CD4-positive, alpha-beta T cell treated with Interleukin-10 for 1 hour (primary cell): ENCODE results near the gene PCDH9.

Experiments used
- DNase-seq: peaks from one replicate; pipeline ENCODE4 v3.0.0-alpha.2; 2020

Gene PCDH9

GRCh38 chr13:66551128-66551527, 679.0 kb downstream of the PCDH9 start:
- DNase-seq = no peak

GRCh38 chr13:66547685-66548084, 682.5 kb downstream of the PCDH9 start:
- no peak for DNase-seq

GRCh38 chr13:66546534-66547379, 683.4 kb downstream of the PCDH9 start:
- DNase-seq = no peak

DNA sequence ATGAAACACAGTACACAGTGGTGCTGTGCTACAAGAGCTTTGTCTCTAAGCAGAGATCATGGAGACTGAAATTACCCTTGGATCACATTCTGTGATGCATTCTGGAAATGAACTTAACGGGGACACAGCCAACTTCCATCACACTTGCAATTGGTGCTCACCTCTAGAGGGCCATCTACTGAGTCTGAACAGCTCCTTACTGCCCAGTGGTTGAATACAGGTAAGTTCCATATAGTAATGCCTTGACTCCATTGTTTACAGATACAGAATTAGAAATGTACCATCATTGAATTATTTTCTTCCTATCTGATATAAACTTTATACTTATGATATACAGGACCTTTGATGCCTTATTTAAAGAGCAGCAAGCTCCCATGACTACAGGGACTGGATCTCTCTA, 686.4 kb downstream of the PCDH9 start:
- DNase-seq = no peak

- DNase-seq = no peak
Measured at GRCh38 chr13:66537417-66537816, 692.7 kb downstream of the PCDH9 start.

GRCh38 chr13:66536746-66537145, 693.4 kb downstream of the PCDH9 start:
- no peak for DNase-seq

- no peak for DNase-seq
Measured at GRCh38 chr13:66534561-66534960, 695.6 kb downstream of the PCDH9 start.

- DNase-seq = no peak
Measured at GRCh38 chr13:66532845-66533244, 697.3 kb downstream of the PCDH9 start.

DNA sequence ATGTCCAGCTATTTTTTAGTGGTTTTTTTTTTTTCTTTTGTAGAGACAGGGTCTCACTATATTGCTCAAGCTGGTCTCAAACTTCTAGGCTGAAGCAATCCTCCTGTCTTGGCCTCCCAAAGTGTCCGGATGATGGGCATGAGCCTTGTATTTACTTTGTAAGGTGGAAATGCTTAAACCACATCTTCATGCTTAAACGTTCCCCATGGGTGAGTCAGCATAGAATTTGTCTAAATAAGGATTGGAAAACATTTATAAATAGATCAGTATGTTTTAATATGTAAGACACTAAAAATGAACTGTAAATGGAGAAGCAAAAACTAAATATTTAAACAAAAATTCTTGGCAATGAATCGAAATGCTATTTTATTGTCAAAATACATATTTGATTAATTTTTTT, 698.0 kb downstream of the PCDH9 start:
- DNase-seq = no peak

- no peak for DNase-seq
Measured at GRCh38 chr13:66530686-66531085, 699.5 kb downstream of the PCDH9 start.

GRCh38 chr13:66530158-66530557, 700.0 kb downstream of the PCDH9 start:
- no peak for DNase-seq

GRCh38 chr13:66528944-66529576, 701.1 kb downstream of the PCDH9 start:
- no peak for DNase-seq

DNA sequence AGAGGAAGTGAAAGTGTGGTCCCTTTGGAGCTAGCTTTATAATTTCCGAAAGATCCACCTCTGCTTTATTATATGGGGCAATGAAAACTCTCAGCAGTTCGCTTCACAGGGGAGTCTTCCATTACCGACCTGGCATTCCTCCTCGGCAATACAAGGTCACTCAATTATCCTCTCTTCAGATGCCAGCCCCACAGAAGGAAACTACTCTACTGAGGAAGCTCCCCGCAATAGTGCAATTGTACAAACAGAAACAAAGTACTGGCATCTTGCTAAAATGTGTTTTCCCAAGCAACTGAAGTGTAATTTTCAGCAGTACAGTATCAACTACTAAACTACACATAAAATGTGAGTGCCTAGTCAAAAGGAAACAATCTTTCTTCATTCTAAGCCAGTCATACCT, 702.0 kb downstream of the PCDH9 start:
- no peak for DNase-seq

- DNase-seq = no peak
Measured at GRCh38 chr13:66520511-66521355, 709.4 kb downstream of the PCDH9 start.

DNA sequence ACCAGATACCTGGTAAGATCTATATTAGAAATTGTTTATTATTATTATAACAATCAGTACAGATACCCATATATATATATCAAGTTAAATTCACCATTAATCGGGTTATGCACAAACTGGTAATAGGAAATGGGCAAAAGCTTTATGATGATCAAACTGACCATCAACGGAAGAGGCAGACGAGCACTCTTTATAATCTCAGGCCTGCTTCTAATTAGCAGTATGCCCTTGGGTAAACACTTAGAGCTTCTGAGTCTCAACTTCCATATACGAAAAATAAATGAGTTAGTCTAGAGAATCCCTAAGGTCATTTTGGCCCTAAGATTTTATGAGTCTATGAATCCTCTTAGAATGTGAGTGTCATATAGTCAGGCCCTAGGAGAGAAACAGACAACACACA, 710.9 kb downstream of the PCDH9 start:
- no peak for DNase-seq

DNA sequence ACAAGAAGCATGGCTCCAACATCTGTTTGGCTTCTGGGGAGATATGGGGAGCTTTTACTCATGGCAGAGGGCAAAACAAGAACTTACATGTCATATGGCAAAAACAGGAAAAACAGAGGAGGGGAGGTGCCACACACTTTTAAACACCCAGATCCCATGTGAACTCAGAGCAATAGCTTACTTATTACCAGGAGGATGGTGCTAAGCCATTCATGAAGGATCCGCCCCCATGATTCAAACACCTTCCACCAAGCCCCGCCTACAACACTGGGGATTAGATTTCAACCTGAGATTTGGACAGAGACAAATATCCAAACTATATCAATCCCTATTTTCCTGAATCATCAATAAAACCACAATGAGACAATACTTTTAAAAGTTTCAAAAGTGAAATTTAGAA, 712.1 kb downstream of the PCDH9 start:
- no peak for DNase-seq

- DNase-seq = no peak
Measured at GRCh38 chr13:66513728-66514127, 716.4 kb downstream of the PCDH9 start.

DNA sequence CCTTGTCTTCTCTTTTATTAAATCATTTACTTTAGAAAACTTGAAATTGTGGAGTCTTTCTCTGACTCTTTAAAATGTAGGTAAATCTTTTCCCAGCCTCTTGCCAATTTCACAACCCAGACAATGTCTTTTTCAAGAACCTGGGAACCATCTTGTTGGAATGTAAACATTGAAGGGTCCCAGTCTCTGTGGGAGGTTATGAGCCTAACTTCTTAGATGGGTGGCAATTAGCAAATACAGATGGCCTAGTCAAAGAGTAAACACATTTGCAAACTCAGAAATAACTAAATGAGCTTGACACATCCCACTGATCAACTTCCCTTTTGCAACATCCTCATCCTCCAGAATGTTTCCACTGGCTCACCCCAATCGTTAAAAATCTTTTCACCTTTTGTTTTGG, 721.0 kb downstream of the PCDH9 start:
- DNase-seq = no peak

DNA sequence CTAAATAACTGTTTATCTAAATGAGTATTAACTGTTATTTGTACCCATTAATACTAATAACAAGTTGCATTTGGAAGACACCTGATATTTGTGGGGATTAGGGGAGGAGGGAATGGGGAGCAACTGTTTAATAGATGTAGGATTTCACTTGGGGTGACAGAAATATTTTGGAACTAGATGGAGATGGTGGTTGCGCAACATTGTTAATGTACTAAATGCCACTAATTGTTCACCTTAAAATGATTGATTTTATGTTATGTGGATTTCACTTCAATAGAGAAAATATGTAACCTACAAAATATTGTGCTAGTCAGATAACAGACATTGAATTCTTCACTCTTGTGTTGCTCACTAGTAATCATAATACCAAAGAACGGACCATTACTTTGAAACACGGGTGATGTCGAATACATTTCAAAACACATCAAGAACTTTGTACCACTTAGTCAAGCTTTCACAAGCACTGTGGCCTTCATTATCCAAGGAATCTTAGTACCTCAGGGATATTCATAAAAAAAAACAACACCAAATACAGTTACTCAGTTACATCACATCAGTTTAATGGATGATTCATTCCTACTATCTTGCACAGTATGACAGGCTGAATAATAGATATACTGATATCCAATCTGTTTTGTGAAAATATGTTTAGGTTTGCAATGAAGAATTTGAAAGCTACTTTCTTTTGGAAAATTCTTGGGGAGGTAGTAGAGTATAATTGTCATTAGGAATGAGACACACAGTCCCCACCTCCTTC, 721.8 kb downstream of the PCDH9 start:
- no peak for DNase-seq

GRCh38 chr13:66506979-66507378, 723.2 kb downstream of the PCDH9 start:
- DNase-seq = no peak

GRCh38 chr13:66506051-66506777, 723.9 kb downstream of the PCDH9 start:
- DNase-seq = no peak

DNA sequence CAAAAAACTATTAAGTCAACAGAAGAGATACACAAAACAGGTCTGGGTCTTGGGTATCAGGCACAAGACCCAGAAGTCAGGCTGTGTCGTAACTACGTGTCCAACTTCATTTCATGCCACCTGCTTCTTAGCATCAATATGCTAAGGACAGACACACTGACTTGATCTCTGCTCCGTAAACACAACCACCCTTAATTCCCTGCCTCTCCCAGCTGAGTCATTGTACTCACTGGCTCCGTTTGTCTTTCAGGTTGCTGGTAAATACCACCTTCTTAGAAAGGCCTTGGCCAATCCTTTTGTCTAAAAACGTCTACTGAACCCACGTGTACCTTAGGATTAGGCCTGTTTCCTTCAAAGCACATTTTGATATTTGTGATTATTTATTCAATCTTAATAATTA, 726.2 kb downstream of the PCDH9 start:
- no peak for DNase-seq
